Vagina (tissue), 2 donors: ENCODE data around the gene PPEF1.

Experiments used
- CTCF ChIP-seq, 3 experiments: fragments of 450-650 bp in 2 of 3; fragments of 200-600 bp in 1 of 3; sonication (generic) in 1 of 3; IDR thresholded peaks; one replicate each; pipeline ENCODE4 v1.5.1; 2017 to 2019; ENCODE audit warnings: antibody characterized with exemption in 3 of 3, mild to moderate bottlenecking in 2 of 3, moderate library complexity in 2 of 3
- POLR2A ChIP-seq, 2 donors: fragments of 450-650 bp; IDR thresholded peaks; one replicate each; pipeline ENCODE4 v1.6.1; 2017; ENCODE audit warnings: antibody characterized with exemption in 2 of 2, mild to moderate bottlenecking in 2 of 2, moderate library complexity in 2 of 2

GRCh38 chrX:18698737-18699650 is 8.5 kb upstream of the PPEF1 start:
- no peak for TF ChIP-seq CTCF (IDR thresholded peaks at IDR 0.05)
- TF ChIP-seq POLR2A (IDR thresholded peaks at IDR 0.05) = no peak
